HCEC 1CT (cell line): Measurements from ENCODE around the gene SF3A2.
"Not testable (repeated sequence)": the region's sequence is repeated elsewhere in the genome, so short reads cannot be mapped to it uniquely, and the experiment has no call there.

Experiments
- DNase-seq: peaks from one replicate; pipeline ENCODE4 v3.0.0-alpha.2; 2017

Gene SF3A2

GRCh38 chr19:2236314-2237050 is at the start of gene SF3A2, which contains the start of gene PLEKHJ1:
Gene SF3A2, plus strand, starts transcription at chr19:2236824. Its CDS starts 6,595 bp downstream, at chr19:2243419.
Gene PLEKHJ1, minus strand, starts transcription at chr19:2236329. Its CDS starts 81 bp downstream, at chr19:2236248.
- peak; percentile 97 for DNase-seq

DNA sequence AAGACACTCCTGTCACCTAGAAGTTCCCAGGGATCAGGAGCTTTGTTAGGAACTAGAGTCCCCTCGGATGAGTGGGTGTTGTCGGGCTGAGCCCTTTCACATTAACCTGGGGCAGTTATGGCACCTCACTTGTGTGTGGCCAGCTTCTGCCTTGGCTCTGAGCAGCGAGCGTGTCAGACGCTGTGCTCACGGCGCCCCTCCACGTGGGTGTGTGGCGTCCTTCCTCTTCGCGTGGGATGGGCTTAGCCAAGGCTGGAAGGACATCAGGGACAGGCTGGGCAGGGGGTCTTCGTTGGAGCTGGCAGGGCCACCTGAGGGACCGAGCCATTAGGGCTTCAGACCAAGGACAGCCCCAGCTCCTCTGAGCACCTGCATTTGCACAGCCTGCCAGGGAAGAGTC is 49.5 kb upstream of the SF3A2 start:
- no peak for DNase-seq

GRCh38 chr19:2188708-2189385 is 47.8 kb upstream of the SF3A2 start:
- DNase-seq = peak; percentile 60

DNA sequence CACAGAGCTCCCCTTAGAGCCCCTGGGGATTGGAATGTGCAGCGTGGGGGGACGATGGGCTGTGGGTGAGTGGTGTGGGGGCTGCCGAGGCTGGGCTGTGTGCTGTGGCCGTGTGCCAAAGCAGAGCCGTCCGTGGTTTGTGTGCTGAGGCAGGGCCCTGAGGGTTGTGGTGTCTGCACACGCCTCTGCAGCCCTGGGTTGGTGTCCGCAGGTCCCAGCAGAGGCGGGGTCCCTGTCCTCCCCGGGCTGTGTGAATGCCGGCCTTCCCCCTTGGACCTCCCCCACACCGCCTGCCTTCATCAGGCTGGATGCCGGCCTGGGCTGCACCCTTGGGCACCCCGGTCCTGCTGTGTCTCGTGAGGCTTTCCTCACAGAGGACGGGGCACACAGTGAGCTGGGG is 46.7 kb upstream of the SF3A2 start:
- no peak for DNase-seq

DNA sequence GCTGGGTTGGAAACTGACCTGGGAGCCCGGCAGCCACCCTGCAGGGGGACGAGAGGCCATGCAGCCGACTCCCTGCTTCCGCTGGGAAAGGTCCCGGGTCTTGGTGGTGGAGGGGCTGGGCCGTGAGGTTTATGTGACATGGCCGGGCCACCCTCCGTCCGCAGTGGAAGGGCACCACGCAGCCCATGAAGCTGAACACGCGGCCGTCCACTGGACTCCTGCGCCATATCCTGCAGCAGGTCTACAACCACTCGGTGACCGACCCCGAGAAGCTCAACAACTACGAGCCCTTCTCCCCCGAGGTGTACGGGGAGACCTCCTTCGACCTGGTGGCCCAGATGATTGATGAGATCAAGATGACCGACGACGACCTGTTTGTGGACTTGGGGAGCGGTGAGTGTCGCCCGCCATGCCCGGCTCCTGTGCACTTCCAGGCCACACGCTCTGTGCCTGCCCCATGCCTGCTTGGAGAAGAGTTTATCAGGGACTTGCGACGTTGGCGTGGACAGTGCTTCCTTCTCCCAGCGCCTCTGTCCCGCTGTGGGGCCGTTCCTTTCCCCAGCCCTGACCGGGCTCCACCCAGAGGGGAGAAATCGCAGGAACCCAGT is 45.7 kb upstream of the SF3A2 start:
- no peak for DNase-seq

DNA sequence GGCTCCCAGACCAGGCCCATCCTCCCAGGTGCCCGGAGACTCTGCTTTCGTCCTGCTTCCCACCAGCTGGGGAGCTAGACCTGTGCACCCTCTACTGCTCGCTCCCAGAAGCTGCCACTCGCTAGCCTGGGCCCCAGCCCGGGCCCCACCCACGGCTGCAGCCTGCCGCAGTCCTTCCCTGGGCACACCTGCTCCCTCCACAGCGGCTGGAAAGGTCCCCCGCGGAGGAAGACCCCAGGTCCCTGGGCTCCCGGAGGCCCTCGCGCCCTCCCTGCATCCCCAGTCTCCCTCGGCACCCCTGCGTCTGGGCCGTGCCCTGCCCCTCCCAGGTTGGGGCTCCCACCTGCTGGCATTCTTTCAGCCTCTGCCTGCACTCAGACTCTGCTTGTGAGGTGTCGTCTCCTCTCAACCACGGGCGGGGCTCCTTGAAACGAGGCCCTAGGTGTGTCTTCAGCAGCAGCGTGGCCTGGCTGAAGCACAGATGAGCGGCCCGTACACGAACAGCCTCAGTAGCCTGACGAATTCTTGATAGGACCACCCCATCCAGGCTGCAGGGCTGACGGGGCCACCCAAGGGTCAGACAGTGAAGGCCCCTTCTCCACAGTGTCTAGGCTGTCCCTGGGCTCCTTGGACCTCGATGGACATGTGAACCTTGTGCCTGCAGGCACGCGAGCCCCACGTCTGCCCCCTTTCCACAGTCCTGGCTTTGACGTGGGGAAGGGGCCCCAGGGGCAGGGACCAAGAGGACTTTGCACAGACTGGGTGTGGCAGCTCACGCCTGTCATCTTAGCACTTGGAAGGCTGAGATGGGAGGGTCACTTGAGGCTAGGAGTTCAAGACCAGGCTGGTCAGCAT is 44.9 kb upstream of the SF3A2 start:
- no peak for DNase-seq

DNA sequence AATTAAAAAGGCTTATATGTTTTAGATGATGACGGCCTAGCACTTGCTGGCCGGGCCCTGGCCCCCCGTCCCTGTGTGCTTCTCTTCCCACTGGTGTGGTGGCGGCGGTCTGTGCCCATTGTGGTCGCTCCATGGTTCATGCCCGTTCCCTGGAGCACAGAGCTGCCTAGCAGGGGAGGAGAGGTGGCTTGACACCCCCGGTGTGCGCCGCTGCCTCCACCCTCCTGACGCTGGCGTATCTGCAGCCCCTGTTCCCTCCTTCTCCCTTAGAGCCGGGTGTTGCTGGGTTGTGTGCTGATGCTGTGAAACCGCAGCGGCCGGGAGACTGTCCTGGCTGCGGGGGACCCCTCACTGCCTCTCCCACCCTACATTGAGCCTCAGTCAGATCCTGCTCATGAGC is 43.8 kb upstream of the SF3A2 start:
- no peak for DNase-seq

DNA sequence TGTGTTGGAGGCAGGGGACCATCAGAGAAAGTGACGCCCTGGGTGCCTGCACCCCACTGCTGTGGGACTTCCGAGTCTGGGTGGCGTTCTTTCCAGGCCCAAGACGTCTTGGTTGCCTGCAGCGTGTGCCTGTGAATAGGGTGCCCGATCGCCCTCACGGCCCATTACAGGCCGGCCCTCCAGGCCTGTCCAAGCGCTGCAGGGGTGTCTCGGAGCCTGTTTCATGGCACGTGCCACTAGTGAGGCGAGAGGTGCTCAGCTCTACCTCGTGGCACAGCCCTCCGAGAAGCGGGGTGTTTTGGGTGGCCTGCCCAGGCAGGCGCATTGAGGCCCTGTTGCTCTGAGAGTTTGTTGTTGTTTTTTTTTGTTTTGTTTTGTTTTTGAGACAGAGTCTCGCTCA is 42.8 kb upstream of the SF3A2 start:
- no peak for DNase-seq

DNA sequence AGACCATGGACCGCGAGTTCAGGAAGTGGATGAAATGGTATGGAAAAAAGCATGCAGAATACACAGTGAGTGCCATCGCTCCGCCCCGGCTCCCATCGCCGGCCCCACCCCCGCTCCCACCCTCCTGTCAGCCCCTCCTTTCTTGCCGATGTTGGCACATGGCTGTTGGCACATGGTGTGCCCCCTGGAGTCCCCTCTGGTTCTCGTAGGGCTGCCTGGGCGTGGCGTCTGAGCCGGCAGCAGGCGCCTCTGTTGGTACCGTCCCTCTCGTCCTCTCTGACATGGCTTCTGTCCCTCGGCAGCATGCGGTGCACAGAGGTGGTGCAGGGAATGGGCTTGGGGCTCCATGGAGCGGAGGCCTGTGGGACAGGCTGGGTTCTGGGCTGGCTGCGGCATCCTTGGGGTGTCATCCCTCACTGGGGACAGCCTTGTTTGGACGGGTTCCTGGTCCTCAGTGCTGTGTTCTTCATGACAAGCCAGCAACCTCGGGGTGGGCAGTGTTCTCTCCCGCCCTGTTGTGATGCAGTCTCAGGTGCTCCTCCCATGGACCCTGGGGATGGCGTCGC is 42.0 kb upstream of the SF3A2 start:
- DNase-seq = no peak

DNA sequence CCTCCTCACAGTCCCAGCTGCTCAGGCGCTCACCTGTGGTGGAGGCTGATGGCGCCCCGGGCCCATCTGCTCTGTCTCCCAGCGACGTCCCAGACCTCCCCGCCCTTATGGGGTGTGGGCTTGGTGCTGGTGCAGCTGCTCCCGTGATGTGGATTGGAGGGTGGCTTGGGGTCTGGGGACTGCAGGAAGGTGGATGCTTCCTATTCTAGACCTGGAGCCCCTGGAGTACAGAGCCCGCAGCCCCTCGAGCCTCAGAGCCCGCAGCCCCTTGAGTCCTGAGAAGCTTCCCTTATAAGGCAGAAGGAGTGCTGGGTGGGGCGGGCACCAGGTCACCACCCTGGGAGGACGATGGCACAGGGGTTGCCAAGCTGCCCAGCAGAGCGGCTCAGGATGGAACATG is 41.3 kb upstream of the SF3A2 start:
- no peak for DNase-seq

GRCh38 chr19:2195914-2196313 is 40.7 kb upstream of the SF3A2 start:
- no peak for DNase-seq

DNA sequence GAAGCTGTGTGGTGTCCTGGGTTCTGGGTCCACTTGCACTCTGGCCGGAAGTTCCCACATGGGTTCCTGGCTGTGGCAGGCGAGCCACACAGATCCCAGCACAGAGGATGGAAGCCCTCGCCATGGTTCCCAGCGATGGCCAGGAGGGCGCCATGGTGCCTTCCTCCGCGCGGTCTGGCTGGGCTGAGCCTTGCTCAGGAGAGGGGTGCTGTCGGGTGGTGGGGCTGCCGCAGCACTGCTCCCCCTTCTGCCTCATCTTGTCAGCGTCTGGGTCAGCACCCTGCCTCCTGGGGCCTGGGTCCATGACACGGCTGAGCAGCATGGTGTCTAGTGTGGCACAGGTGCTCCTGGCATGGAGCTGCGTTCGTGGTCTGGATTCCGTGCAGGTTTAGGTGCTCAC is 39.4 kb upstream of the SF3A2 start:
- DNase-seq = no peak

DNA sequence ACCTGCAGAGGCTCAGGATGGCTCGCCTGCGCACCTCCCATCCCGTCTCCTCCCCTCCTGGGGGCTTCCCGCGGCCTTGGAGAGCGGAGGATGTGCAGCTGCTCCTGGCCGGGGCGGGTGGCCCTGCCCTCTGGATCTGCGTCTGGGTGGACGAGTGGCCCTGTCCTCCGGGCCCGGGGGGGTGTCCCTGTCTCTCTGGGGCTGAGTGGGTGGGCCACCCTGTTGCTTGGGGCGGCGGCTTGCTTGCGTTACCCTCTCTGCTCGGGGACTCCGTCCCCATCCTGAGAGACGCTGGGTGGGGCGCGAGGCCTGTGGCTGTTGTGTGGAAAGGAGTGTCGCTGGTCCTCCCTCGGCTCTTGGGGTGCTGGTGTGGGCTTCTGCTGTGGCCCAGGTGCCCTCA is 38.3 kb upstream of the SF3A2 start:
- DNase-seq = no peak

- DNase-seq = no peak
Observed at GRCh38 chr19:2199215-2199614, 37.4 kb upstream of the SF3A2 start.

DNA sequence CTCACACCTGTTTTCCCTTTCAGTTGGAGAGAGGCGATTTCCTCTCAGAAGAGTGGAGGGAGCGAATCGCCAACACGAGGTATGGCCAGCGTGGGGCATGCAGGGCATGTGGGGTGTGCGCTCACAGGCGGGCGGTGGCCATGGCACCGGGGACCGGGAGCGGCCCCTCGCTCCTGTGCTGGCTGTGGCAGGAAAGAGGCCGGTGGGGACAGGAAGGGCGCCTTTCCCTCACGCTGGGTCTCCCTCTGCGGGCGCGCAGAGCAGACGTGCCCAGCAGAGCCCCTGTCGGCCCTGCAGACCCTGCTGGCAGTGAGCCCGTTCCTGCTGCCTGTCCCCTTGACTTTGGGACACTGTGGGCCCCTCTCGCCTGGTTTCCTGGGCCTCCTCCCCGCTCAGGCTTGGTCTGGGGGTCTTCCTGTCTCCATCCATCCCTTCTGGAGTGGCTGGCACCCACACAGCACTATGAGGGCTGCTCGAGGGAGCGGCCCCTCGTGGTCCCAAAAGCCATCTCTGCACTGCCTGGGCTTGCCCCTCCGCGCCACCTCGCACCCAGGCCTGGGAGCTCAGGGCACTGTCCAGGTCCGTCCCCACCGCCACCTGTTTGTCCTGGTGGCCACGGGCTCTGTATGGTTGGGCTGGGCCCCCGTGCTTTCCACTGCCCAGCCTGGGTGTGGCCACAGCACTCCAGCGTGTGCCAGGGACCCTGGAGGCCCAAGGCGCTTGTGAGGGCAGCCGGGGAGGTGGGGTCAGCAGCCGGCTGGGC is 36.6 kb upstream of the SF3A2 start:
- DNase-seq = no peak

- DNase-seq = not testable (repeated sequence)
Observed at GRCh38 chr19:2200624-2201294, 35.9 kb upstream of the SF3A2 start.

DNA sequence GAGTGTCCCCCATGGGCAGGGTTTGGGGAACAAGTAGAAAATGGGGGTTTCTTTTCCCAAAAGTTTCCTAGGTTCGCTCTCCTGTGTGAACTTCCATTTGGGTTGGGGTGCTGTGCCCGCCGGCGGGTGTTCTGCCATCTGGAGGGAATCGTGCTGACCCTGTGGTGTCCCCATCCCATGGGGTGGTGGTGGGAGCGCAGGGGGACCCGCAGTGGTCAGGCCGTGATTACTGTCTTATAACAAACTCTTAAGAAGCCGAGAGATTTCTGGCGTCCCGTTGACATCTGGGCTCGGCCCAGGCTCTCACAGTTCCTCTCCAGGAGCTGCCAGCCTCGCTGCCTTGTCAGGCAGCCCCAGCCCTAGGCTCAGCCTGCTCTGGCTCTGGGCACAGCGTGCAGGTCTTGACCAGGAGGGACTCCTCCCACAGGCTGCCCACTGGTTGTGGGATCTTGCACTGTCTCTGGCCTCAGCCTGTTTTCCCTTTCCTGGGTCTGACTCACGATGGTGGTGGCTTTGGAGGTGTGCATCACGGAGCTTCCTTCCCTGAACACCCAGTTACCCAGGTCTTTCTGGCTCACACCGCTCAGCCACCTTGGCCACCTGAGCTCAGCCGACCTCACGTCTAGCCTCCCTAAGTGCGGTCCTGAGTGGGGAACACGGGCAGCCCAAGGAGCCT is 35.0 kb upstream of the SF3A2 start:
- DNase-seq = no peak

DNA sequence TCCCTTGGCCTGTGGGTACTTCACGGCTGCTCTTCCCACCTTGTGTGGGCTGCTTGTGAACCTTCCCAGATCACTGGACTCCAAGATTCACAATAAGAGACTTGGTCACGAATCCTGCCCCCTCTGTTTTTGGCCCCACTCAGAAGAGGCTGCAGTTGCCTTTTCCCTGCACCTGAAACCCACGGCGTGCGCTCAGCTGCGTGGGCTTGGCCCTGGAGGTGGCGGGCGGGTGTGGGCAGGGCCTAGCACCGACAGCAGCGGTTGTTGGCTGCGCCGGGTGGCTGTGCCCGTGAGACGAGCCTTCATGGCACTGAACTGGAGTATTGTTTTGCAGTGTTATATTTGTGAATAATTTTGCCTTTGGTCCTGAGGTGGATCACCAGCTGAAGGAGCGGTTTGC is 34.3 kb upstream of the SF3A2 start:
- no peak for DNase-seq

- DNase-seq = no peak
Observed at GRCh38 chr19:2207008-2207407, 29.6 kb upstream of the SF3A2 start.

- peak; percentile 70 for DNase-seq
Observed at GRCh38 chr19:2207991-2208860, 28.4 kb upstream of the SF3A2 start.
